ENCODE results near the gene AMH. TPM values are rescaled to one million over a fixed set of nuclear protein-coding genes. Genes with fewer than 3 reads are reported as not detected.

AMH gene
- total and polyA plus RNA-seq, 2 of the 4 experiments (the other 2 are of a cell fraction): 0.86 TPM; not detected in 1

DNA sequence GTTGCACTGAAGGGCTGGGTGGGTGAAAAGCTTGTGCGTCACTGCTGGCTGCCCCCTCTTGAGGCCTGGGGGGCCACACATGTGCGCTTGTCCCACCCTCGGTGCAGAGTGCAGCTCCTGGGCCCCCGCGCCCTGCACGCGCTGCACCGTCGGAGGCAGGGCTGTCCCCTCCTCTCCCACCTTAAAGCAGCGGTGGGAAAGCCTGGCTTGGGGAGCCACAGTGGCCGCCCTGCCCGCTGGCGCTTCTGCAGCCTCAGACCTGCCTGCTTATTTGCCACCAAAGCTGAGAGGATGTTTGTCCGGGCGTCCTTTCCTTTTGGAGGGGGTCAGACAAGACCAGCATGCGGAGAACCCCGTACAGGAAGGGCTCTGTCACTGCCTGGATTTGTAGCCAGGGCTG lies 39.7 kb upstream of the AMH start:
- CTCF ChIA-PET: no interaction called here

More for the DNA sequence above, 39.7 kb upstream of the AMH start:
- Histone ChIP-seq H2AK9ac (replicated peaks; ENCODE audit: low read depth, low read length, poor library complexity) (no peak overlapping the region), H3K23ac (ENCODE audit: low read depth, low read length) (no peak overlapping the region), H2AFZ (replicated peaks; ENCODE audit: low read length, poor library complexity) (peak overlapping the region; percentile 58), H3K14ac (replicated peaks; ENCODE audit: low read depth, low read length) (no peak overlapping the region), H4K20me1 (ENCODE audit: insufficient read depth, low read length) (peaks cover 6% of the 10 kb centered on the region; the same call in 1 of the 2 replicates), H3K18ac (ENCODE audit: low read depth, low read length) (no peak overlapping the region), H4K91ac (ENCODE audit: insufficient read depth, low read depth, low read length) (no peak overlapping the region), H4K8ac (ENCODE audit: low read depth in 2 of 2, low read length in 2 of 2) (no peak overlapping the region), H3K36me3 (ENCODE audit: control insufficient read depth, insufficient read depth, low read length) (peaks cover 51% of the 10 kb centered on the region), H3K56ac (ENCODE audit: extremely low read depth, insufficient read depth, low read length) (no peak overlapping the region), H3K4me1 (ENCODE audit: control insufficient read depth, insufficient read depth, low read length) (peaks cover 10% of the 10 kb centered on the region), H3K9me3 (ENCODE audit: control insufficient read depth, insufficient read depth, low read length) (no peaks in the 10 kb centered on the region), H3K4ac (ENCODE audit: low read depth, low read length) (peak overlapping the region; percentile 65; the same call in 1 of the 2 replicates), H2BK120ac (ENCODE audit: low read depth, low read length) (no peak overlapping the region), H2BK15ac (ENCODE audit: low read depth, low read length) (no peak overlapping the region), H4K5ac (ENCODE audit: low read depth, low read length) (no peak overlapping the region), H3K79me1 (ENCODE audit: low read depth in 1 of 2, low read length in 2 of 2) (peaks cover 21 to 72% of the 10 kb centered on the region in 2 experiments), H2BK5ac (ENCODE audit: low read depth, low read length, poor library complexity, severe bottlenecking) (no peak overlapping the region), H3K9ac (ENCODE audit: low read depth, low read length) (no peak overlapping the region), H3K9me1 (ENCODE audit: insufficient read depth, low read length) (peaks cover 7% of the 10 kb centered on the region; the same call in 1 of the 2 replicates), H3K4me3 (ENCODE audit: insufficient read depth, low read depth, low read length) (no peak overlapping the region), H2AK5ac (ENCODE audit: low read depth, low read length) (no peak overlapping the region), H3K27ac (ENCODE audit: insufficient read depth, low read length) (no peak overlapping the region), H3K4me2 (ENCODE audit: low read depth, low read length) (no peak overlapping the region), H2BK20ac (ENCODE audit: low read depth, low read length) (no peak overlapping the region), H3K27me3 (ENCODE audit: control insufficient read depth, insufficient read depth, low read length) (no peaks in the 10 kb centered on the region)
- DNase-seq: no peak
- WGBS, 2 experiments (ENCODE audit: extremely low coverage in 2 of 2, insufficient read length in 1 of 2): 82% methylated on average over 2 of the region's 17 CpGs; no CpG with 5 or more reads in 1 of the 2 experiments
- POLR2A ChIA-PET (ENCODE audit: unreplicated experiment): no interaction called here
- no peak for ATAC-seq (ENCODE audit: low read depth)
- in situ Hi-C loops (cut with MboI; ENCODE audit: low sequenced_read_pairs) (no loop called here), intact Hi-C loops (cut with micrococcal nuclease) (no loop called here), dilution Hi-C loops (cut with HindIII; ENCODE audit: low sequenced_read_pairs, unreplicated experiment) (no loop called here)
- TF ChIP-seq FOS (IDR thresholded peaks at IDR 0.05; ENCODE audit: low read depth, low read length): no peak
- TF ChIP-seq CHD1 (IDR thresholded peaks at IDR 0.05; ENCODE audit: low read depth, low read length): no peak
- TF ChIP-seq CEBPB (IDR thresholded peaks at IDR 0.05; ENCODE audit: low read depth, low read length): no peak
- no peak for TF ChIP-seq RCOR1 (IDR thresholded peaks at IDR 0.05; ENCODE audit: insufficient replicate concordance, low read length)
- TF ChIP-seq, protein P1, sequence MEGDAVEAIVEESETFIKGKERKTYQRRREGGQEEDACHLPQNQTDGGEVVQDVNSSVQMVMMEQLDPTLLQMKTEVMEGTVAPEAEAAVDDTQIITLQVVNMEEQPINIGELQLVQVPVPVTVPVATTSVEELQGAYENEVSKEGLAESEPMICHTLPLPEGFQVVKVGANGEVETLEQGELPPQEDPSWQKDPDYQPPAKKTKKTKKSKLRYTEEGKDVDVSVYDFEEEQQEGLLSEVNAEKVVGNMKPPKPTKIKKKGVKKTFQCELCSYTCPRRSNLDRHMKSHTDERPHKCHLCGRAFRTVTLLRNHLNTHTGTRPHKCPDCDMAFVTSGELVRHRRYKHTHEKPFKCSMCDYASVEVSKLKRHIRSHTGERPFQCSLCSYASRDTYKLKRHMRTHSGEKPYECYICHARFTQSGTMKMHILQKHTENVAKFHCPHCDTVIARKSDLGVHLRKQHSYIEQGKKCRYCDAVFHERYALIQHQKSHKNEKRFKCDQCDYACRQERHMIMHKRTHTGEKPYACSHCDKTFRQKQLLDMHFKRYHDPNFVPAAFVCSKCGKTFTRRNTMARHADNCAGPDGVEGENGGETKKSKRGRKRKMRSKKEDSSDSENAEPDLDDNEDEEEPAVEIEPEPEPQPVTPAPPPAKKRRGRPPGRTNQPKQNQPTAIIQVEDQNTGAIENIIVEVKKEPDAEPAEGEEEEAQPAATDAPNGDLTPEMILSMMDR (conservative IDR thresholded peaks at IDR 0.05; ENCODE audit: low read depth, low read length): no peak
- TF ChIP-seq NFE2L2 (IDR thresholded peaks at IDR 0.05; ENCODE audit: low read depth, low read length): no peak
- no peak for TF ChIP-seq RFX5 (IDR thresholded peaks at IDR 0.05; ENCODE audit: low read depth, low read length)
- no peak for TF ChIP-seq BHLHE40 (IDR thresholded peaks at IDR 0.05; ENCODE audit: low read depth, low read length)
- no peak for TF ChIP-seq MXI1 (IDR thresholded peaks at IDR 0.05; ENCODE audit: borderline replicate concordance, low read depth, low read length)
- TF ChIP-seq, protein P2, sequence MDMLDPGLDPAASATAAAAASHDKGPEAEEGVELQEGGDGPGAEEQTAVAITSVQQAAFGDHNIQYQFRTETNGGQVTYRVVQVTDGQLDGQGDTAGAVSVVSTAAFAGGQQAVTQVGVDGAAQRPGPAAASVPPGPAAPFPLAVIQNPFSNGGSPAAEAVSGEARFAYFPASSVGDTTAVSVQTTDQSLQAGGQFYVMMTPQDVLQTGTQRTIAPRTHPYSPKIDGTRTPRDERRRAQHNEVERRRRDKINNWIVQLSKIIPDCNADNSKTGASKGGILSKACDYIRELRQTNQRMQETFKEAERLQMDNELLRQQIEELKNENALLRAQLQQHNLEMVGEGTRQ (IDR thresholded peaks at IDR 0.05; ENCODE audit: low read depth, low read length): no peak
- no peak for TF ChIP-seq RAD21 (IDR thresholded peaks at IDR 0.05; ENCODE audit: low read length)
- TF ChIP-seq POLR2A (IDR thresholded peaks at IDR 0.05; ENCODE audit: low read depth, low read length): no peak
- no peak for TF ChIP-seq SMC3 (IDR thresholded peaks at IDR 0.05; ENCODE audit: low read depth, low read length)
- TF ChIP-seq MAZ (IDR thresholded peaks at IDR 0.05; ENCODE audit: borderline replicate concordance, low read depth, low read length): no peak
- BruUV-seq (replicated peaks): no TSS peak

Measured in IMR-90 (cell line).